Fibroblast of mammary gland (primary cell): ENCODE data around the gene MYH9.
A peak's percentile ranks its signal among the peaks of the same experiment; 100 is the strongest.
"Not testable (repeated sequence)": the region's sequence is repeated elsewhere in the genome, so short reads cannot be mapped to it uniquely, and the experiment has no call there.

Experiments
- DNase-seq: peaks from one replicate; pipeline ENCODE4 v3.0.0-alpha.2; 2010; ENCODE audit warnings: low read depth
- H3K4me3 ChIP-seq: 2 replicates; pipeline ENCODE4 v1.5.1; 2011; ENCODE audit warnings: low read depth, mild to moderate bottlenecking, low read length, moderate library complexity; ENCODE audit not compliant: control insufficient read depth
- TF ChIP-seq, protein P1 (sequence below): conservative IDR thresholded peaks from 2 replicates; pipeline ENCODE4 v1.5.1; 2011; ENCODE audit warnings: low read depth, low read length, inconsistent platforms; ENCODE audit not compliant: control insufficient read depth, insufficient read depth

Gene MYH9

DNA sequence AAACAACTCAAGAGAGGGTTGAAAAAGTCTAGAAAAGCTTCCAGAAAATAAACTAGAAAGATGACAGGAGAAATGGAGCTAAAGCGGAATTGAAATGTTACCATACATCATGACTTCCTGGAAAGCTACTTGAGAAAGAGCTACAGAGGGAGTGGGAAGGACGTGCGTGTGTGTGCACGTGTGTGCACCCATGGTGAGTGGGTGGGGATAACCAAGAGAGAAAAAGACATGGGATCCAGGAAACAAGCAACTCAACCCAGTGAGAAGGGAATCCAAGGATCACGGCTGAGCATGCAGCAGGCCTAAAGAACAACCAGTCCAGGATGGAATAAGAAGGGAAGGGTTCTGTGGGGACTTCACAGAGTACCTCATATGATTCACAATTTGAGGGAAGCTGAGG, 113.2 kb downstream of the MYH9 start:
- H3K4me3 ChIP-seq = no peak overlapping the region
- DNase-seq = no peak
- TF ChIP-seq, protein P1, sequence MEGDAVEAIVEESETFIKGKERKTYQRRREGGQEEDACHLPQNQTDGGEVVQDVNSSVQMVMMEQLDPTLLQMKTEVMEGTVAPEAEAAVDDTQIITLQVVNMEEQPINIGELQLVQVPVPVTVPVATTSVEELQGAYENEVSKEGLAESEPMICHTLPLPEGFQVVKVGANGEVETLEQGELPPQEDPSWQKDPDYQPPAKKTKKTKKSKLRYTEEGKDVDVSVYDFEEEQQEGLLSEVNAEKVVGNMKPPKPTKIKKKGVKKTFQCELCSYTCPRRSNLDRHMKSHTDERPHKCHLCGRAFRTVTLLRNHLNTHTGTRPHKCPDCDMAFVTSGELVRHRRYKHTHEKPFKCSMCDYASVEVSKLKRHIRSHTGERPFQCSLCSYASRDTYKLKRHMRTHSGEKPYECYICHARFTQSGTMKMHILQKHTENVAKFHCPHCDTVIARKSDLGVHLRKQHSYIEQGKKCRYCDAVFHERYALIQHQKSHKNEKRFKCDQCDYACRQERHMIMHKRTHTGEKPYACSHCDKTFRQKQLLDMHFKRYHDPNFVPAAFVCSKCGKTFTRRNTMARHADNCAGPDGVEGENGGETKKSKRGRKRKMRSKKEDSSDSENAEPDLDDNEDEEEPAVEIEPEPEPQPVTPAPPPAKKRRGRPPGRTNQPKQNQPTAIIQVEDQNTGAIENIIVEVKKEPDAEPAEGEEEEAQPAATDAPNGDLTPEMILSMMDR = no peak

DNA sequence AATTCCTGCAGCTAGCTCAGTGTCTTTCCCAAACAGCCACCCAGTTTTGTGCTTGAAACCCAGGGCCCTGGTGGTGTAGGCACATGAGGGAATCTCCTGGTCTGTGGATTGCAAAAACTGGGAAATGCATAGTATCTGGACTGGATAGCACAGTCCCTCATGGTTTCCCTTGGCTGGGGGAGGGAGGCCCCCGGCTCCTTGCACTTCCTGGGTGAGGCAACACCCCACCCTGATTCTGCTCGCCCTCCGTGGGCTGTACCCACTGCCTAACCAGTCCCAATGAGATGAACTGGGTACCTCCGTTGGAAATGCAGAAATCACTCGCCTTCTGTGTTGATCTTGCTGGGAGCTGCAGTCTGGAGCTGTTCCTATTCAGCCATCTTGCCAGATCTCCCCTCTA, 115.8 kb downstream of the MYH9 start:
- not testable (repeated sequence) for DNase-seq, H3K4me3 ChIP-seq

DNA sequence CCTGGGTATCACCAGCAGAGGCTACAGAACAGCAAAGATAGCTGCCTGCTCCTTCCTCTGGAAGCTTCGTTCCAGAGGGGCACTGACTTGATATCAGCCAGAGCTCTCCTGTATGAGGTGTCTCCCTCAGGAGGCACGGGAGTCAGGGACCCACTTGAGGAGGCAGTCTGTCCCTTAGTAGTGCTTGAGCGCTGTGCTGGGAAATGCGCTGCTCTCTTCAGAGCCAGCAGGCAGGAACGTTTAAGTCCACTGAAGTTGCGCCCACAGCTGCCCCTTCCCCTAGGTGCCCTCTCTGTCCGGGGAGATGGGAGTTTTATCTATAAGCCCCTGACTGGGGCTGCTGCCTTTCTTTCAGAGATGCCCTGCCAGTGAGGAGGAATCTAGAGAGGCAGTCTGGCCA, 116.5 kb downstream of the MYH9 start:
- not testable (repeated sequence) for DNase-seq, H3K4me3 ChIP-seq

DNA sequence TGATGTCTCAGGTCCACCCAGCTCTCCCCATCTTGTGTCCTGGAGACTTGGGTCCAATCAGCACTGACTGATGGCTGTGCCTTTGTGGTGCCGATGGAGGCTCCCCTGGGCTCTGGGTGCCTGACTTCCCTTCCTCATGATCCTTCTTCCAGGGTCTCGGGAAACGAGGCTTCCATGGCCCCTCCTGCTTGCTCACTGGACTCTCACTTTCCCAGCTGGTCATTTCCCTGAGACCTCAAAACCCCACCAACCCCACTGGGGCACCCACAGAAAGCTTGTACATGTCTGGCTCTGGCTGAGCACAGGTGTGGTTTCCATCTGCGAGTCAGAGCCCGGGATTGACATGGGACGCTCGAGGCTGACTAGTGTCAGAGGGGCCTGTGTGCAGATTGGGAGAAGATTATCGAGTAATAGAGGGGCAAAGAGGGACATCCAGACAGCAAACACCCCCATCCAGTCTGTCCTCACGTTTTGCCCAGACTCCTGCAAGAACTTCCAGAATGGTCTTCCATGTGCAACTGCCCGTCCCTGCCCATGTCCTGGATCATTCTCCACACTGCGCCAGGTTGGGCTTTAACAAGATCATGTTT, 119.8 kb downstream of the MYH9 start:
- no peak for DNase-seq
- no peak overlapping the region for H3K4me3 ChIP-seq
- TF ChIP-seq, protein P1 = no peak

DNA sequence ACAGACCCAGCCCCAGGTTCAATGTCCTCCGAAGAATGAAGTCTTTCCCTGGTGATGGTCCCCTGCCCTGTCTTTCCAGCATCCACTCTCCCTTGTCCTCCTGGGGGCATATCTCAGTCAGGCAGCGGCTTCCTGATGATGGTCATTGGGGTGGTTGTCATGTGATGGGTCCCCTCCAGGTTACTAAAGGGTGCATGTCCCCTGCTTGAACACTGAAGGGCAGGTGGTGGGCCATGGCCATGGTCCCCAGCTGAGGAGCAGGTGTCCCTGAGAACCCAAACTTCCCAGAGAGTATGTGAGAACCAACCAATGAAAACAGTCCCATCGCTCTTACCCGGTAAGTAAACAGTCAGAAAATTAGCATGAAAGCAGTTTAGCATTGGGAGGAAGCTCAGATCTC, 120.7 kb downstream of the MYH9 start:
- DNase-seq = no peak
- TF ChIP-seq, protein P1 = no peak
- no peak overlapping the region for H3K4me3 ChIP-seq

DNA sequence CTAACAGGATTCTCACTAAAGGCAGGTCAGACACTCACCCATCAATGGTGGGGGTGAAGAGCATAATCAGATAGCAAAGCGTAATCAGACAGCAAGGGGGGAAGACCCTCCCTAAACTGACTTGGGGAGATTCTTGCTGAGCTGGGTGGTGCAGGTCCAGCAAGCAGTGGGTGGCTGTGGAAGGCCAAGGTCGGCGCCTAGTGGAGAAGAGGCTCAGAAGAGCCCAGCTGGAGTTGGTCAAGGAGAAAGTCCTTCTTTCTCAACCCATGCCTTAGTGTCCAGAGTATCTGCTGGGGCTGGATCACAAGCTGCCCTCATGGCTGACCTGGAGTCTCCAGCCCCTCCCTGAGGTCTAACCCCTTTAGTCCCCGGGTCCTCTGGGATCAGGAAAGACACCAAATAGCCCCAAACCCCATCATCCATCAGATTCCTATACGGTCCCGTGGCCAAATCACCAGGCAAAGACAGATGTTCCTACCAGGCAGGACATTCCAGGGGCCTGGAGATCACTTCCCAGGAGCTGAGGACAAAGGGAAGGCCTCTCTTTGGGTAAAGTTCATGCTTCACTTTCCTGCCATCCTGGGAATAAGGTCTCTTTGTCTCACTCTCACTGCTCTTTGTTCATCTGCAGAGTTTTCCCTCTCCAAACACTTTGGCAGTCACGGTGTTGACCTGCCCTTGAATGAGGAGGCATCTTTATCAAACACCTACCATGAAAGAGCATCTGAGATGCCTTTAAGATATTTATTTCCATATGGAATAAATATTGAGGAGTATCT, 123.7 kb downstream of the MYH9 start:
- not testable (repeated sequence) for H3K4me3 ChIP-seq, DNase-seq

DNA sequence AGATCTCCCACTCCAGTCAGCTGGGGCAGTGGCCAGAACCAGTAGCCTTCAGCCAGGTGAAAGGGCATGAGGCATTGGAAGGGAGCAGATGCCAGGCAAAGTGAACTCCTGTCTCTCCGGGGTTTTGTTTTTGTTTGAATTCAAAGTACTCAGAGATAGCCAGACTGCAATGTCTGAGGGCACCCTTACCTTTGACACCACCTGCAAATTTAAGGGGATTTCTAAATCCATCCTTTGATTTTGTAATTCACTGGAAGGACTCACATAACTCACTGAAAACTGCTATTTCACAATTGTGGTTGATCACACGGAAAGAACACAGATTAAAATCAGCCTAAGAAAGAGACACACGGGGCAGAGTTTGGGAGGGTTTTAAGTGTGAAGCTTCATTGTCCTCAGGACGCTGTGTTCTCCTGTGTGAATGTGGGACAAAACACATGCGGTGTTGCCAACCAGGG, 124.5 kb downstream of the MYH9 start:
- H3K4me3 ChIP-seq = not testable (repeated sequence)
- peak; percentile 52 for DNase-seq

DNA sequence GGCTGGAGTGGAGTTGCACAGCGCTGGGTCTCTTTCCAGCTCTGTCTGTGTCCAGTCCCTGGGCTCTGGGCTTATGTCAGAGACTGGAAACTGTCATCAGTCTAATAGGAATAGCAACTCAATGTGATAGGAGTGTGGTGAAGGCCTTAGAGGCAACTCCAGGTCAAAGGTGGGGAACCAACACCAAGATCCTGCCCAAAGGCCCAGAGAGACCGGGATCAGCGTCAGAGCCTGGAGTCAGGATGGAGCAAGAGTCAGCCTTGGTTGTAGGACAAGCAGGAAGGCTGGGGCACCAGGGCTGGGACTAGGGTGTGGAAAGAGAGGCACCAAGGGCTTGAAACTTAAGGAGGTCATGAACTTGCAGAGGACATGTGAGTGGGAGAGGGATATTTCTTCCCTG, 125.5 kb downstream of the MYH9 start:
- not testable (repeated sequence) for H3K4me3 ChIP-seq, DNase-seq

DNA sequence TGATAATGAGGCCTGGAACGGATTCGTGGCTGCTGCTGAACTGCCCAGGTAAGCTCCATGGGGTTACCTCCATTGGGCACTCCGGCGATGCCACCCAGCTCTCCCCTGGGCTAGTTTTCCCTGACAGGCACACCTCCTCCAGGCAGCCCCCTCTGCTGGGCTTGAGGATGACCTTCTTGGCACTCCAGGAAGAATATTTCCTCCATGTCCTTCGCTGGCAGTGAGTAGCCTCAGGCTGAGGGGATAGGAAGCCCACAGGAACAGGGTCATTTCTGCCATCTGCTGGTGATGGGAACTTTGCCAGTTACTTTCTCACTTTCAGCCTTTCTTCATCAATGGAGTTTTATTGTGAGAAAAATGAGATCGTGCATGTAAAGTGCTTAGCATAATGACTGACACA, 126.1 kb downstream of the MYH9 start:
- not testable (repeated sequence) for H3K4me3 ChIP-seq, DNase-seq

DNA sequence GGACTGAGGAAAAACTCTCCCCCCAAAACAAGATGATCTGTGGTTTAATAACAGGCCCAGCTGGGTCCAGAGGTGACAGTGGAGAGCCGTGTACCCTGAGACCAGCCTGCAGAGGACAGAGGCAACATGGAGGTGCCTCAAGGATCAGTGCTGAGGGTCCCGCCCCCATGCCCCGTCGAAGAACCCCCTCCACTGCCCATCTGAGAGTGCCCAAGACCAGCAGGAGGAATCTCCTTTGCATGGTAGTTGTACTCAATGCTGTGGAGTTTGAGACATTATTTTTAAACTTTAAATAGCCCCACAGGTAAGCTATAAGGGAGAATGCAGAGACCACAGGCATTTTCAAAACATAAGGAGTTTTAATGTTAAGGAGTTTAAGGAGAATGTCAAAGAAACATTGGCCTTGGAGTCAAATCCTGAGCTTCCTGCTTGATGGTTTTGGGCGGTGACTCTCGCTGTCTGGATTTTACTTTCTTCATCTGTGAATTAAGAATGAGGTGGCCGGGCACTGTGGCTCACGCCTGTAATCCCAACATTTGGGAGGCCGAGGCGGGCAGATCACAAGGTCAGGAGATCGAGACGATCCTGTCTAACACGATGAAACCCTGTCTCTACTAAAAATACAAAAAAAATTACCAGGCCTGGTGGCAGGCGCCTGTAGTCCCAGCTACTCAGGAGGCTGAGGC, 128.0 kb downstream of the MYH9 start:
- TF ChIP-seq, protein P1 = no peak
- H3K4me3 ChIP-seq = no peak overlapping the region
- DNase-seq = no peak
